HG03060 (cell line): Measurements from ENCODE around the gene ERMP1.
"Not testable (repeated sequence)": the region's sequence is repeated elsewhere in the genome, so short reads cannot be mapped to it uniquely, and the experiment has no call there.

ENCODE experiments used
- ATAC-seq: cut with Tn5 transposase; IDR thresholded peaks from one replicate; pipeline ENCODE4 v1.9.1; 2021; ENCODE audit warnings: low read depth, moderate number of reproducible peaks; ENCODE audit not compliant: unreplicated experiment

Gene ERMP1

GRCh38 chr9:5825895-5826622, 6.9 kb downstream of the ERMP1 start:
- no peak for ATAC-seq

DNA sequence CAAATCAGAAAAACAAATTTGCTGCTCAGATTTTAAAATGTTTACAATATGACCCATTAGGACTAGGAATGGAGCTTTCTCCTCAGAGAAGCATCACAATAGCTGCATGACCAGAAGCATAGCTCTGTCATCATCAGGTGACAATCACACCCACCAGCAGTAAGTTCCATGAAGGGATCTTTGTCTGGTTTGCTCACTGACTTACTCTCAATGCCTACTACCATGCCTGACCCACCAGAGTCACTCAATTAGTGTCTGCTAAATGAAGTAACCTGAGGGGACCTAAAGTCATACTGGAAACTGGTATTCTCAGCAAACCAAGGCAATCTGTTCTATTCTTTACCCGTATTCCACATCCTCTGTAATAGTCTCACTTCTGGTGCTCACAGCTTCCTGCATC, 7.7 kb downstream of the ERMP1 start:
- ATAC-seq: no peak

DNA sequence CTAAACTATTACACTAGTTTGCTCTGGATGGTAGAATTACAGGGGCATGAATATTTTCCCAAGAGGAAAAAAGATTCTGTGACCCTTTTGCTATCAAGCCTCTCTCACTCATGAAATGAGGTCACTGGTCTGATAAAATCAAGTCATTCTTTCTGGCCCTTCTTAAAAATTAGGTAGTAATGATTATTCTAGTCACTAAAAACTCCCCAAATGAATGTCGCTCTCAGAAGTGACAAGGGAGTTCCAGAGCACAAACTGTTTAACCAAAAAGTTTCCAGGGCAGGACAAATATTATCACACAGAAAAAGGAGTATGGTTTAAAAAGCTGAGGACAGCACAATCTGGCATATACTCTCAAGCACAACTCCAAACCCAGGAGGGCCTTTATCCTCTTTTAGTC, 12.5 kb downstream of the ERMP1 start:
- no peak for ATAC-seq

DNA sequence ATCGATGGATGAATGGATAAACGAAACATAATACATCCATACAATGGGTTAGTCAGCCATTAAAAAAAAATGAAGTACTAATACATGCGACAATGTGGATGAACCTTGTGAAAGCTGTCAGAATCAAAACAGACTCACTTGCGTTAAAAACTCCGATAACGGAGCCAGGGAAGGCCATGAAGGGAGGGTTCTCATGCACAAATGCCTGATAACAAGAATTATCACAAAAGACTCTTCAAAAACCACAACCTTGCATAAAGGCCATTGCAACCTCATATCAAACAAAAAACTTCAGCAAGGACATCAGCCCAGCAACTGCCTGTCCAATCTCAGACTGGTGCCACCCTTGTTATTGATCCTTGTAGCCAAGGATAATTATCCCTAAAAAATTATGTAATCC, 13.7 kb downstream of the ERMP1 start:
- no peak for ATAC-seq

GRCh38 chr9:5818424-5819142, 14.3 kb downstream of the ERMP1 start:
- ATAC-seq: no peak

DNA sequence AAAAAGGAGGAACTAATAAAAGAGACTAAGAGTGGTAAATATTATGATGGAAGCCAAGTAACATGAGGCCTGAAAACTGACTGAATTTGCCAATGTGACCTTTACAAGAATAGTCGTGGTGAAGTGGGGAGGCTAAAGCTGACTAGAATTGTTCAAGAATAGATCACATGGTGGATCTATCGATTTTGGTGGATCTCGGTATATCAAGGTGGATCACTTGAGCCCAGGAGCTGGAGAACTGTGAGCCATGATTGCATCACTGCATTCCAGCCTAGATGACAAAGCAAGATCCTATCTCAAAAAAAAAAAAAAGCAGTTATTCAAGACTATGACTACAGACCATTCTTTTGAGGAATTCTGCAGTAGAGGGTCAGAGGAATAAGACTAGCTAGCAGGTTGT, 15.1 kb downstream of the ERMP1 start:
- no peak for ATAC-seq

DNA sequence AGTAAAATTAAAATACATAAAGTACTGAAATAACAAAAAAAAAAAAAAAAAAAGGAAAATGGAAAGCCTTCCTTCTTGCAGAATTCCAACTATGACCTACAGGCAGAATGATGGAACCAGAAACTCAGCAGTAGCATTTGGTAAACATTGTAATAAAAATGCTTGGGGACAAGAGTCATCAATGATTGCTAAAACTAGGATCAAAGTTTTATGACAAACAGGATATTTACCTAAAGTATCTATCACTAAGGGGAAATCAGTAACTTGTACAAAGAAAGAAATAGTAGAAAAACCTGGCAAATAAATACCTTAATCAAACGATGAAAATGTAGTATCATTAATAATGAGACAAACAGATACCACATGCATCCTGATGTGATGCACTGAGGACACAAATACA, 17.5 kb downstream of the ERMP1 start:
- ATAC-seq: no peak

DNA sequence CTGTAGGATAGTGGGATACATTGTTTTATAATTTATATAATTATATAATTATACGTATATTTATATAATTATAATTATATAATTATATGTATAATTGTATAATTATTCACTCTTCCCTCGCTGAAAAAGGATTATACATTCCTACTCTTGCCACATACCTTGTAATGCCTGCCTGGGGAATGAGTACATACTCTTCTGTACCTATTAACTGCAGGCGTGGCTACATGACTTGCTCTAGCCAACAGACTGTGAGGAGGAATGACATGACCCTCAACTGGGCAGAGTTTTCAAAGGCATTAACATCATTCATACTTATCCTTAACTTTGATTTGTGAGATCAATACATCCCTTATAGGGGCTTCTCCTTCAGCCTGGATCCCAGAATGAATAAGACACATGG, 19.1 kb downstream of the ERMP1 start:
- no peak for ATAC-seq

DNA sequence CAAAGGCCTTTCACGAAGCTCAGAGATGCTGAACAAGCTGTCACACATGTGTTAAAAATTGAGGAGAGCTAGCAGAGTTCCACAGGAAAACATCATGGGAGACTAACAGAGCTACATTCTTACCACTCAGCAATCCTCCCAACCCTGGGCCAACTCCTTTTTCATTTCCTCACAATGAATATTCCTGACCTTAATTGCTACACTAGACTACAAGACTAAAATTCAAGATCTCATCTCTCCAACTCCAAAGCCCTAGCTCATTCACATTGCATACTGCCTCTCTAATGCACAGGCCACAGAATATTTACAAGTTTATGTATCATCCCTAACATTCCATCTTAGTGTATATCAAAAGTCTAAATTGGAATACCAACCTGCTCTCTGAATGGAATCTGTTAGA, 21.2 kb downstream of the ERMP1 start:
- ATAC-seq: no peak

- no peak for ATAC-seq
These were observed 27.4 kb downstream of the ERMP1 start for GRCh38 chr9:5805478-5805877.

DNA sequence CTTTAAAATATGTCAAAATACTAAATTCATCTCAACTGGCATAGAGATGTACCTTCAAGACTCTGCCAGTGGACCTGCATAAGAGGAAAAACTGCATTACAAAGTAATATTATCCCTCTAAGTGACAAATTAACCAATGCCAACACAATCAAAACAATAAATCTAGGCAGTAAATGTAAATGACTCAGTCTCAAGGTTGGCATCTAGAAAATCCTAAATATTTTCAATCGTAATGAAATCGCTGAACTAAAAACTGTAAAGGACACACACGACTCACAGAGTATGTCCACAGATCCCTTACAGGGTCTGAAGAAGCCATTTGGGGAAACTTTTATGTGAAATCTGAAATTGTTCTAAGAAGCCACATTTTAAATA, 31.2 kb downstream of the ERMP1 start:
- no peak for ATAC-seq

DNA sequence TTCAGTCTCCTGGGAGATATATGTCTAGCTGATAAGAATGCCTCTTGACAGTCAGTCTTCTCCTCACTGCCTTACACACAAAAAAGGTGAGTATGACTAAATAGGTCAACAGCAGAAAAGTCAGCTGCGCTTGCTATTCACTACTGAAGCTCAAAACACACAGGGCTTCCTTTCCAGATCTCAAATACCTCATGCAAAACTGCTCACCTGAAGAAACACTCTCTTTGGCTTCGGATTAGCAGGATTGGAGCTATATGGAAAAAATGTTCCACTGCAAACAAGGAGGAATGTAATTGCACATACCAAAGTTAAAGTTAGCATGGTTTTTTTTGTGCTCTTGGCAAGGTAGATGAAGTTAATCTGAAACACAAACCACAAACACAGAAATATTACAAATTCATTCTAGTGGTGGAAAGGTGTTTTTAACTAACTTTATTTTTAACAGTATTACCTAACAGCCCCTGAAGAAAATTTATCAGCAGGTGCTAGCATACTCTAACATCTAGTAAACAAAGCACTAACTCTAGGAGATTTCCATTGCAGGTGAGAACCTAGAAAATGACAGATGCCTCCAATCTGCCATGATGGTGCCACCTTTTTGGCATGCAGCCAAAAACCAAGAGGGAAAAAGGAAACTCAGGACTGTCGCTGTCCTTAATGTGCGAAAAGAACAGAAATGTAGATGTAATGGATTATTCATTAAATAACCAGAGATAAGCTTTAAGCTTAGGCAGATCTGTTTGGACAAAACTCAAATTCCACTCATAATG, 31.8 kb downstream of the ERMP1 start:
- ATAC-seq: no peak

- ATAC-seq: not testable (repeated sequence)
These were observed 32.5 kb downstream of the ERMP1 start for GRCh38 chr9:5800378-5800777.

- no peak for ATAC-seq
These were observed 33.6 kb downstream of the ERMP1 start for GRCh38 chr9:5799314-5799713.

DNA sequence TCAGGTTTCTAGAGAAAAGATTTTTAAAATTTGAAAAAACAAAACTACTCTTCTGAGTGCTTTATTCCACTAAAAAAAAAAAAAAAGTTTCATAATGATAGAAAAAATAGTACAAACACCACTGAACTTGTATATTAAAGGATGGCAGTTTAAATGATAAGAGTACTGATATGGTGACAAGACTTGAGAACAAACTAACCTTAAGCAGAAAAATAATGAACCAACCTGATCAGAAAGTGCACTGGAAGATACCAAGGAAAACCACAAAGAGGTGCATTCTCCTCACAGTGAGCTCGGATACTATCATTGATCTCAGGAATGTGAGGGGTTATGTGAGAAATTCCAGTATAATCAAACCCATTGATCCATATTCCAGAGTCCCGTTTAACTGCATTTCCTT, 34.3 kb downstream of the ERMP1 start:
- ATAC-seq: no peak

DNA sequence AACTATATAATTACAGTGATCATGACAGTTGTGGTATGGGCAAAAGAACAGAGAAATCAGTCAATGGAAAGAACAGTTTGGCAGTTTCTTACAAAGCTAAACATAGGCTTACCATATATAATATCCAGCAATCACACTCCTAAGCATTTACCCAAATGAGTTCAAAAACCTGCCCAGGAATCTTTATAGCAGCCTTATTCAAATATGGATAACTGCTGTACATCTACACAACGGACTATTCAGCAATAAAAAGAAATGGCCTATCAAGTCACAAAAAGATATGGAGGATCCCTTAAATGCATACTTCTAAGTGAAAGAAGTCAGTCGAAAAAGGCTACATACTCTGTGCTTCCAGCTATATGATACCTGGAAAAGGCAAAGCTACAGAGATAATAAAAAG, 36.6 kb downstream of the ERMP1 start:
- no peak for ATAC-seq

- no peak for ATAC-seq
These were observed 39.1 kb downstream of the ERMP1 start for GRCh38 chr9:5793812-5794211.

DNA sequence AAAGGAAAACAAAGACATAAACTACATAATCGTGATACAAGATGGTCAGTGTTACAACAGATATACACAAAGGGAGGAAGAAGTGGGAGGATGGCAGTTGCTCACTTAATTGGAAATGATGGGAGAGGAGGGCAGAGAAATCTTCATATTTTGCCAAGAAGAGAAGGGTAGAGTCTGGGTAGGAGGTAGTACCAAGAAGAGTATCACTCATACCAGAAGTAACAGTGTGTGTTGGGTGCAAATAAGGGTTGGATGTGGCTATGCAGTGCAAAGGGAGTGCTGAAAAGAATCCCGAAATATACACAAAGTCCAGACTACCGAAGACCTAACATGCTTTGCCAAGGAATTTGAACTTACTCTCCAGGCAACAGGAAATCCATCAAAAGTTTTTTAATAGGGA, 41.0 kb downstream of the ERMP1 start:
- ATAC-seq: no peak

DNA sequence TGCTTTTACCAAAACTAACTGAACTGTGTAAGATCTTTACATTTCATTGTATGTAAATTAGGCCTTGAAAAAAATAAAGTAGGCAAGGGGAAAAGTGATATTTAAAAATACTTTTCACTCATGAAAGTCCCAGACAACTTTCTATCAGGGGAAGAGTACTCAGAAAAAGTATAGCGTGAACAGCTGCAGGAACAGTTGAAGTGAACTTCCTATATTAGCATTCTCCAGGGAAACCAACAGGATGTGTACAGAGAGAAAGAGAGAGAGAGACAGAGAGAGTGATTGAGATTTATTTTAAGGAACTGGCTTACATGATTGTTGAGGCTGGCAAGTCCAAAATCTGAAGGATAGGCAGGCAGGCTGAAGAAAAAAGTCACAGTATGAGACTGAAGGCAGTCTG, 42.0 kb downstream of the ERMP1 start:
- no peak for ATAC-seq

DNA sequence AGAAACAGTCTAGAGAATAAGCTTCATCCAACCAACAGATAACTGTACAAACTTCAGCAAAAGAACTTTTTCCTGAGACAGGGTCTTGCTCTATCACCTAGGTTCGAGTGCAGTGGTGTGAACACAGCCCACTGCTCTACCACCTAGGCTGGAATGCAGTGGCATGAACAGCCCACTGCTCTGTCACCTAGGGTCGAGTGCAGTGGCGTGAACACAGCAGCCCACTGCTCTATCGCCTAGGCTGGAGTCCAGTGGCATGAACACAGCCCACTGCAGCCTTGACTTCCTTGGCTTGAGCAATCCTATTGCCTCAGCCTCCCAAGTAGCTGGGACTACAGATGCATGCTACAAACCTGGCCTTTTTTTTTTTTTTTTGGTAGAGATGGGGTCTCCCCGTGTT, 43.4 kb downstream of the ERMP1 start:
- no peak for ATAC-seq

- no peak for ATAC-seq
These were observed 45.1 kb downstream of the ERMP1 start for GRCh38 chr9:5787759-5788302.
